Activated naive CD4-positive, alpha-beta T cell treated with anti-CD3 and anti-CD28 coated beads, Interleukin-2, amount 50 U/mL, for 24 hours (primary cell): ENCODE data around the gene PKNOX2.

Source experiments
- H3K27ac Mint-ChIP-seq: one replicate; pipeline ENCODE4 v1.8.0; 2021; ENCODE audit warnings: mild to moderate bottlenecking, mixed read lengths
- H3K27me3 Mint-ChIP-seq: one replicate; pipeline ENCODE4 v1.8.0; 2021; ENCODE audit warnings: mixed read lengths
- H3K36me3 Mint-ChIP-seq: one replicate; pipeline ENCODE4 v1.8.0; 2021; ENCODE audit warnings: mixed read lengths
- H3K4me1 Mint-ChIP-seq: one replicate; pipeline ENCODE4 v1.8.0; 2021; ENCODE audit warnings: mixed read lengths
- H3K4me3 Mint-ChIP-seq: one replicate; pipeline ENCODE4 v1.8.0; 2021; ENCODE audit warnings: mild to moderate bottlenecking, mixed read lengths
- H3K9me3 Mint-ChIP-seq: one replicate; pipeline ENCODE4 v1.8.0; 2021; ENCODE audit warnings: mixed read lengths

The PKNOX2 gene

GRCh38 chr11:125146232-125146631, 18.3 kb upstream of the PKNOX2 start:
- H3K36me3 Mint-ChIP-seq = no peaks in the 10 kb centered on the region
- H3K4me3 Mint-ChIP-seq = no peak overlapping the region
- H3K4me1 Mint-ChIP-seq = peaks cover 7% of the 10 kb centered on the region
- H3K27ac Mint-ChIP-seq = no peak overlapping the region
- H3K9me3 Mint-ChIP-seq = no peaks in the 10 kb centered on the region
- peaks cover 5% of the 10 kb centered on the region for H3K27me3 Mint-ChIP-seq

- Mint-ChIP-seq H3K27ac (no peak overlapping the region), H3K36me3 (no peaks in the 10 kb centered on the region), H3K27me3 (peaks cover 2% of the 10 kb centered on the region), H3K4me3 (no peak overlapping the region), H3K9me3 (no peaks in the 10 kb centered on the region), H3K4me1 (no peaks in the 10 kb centered on the region)
These were observed 17.3 kb upstream of the PKNOX2 start for GRCh38 chr11:125147280-125147679.

- no peaks in the 10 kb centered on the region for H3K4me1 Mint-ChIP-seq
- H3K4me3 Mint-ChIP-seq = no peak overlapping the region
- H3K27ac Mint-ChIP-seq = no peak overlapping the region
- H3K36me3 Mint-ChIP-seq = no peaks in the 10 kb centered on the region
- peaks cover 2% of the 10 kb centered on the region for H3K27me3 Mint-ChIP-seq
- H3K9me3 Mint-ChIP-seq = no peaks in the 10 kb centered on the region
These were observed 16.5 kb upstream of the PKNOX2 start for GRCh38 chr11:125148011-125148410.

- Mint-ChIP-seq H3K36me3 (no peaks in the 10 kb centered on the region), H3K27ac (no peak overlapping the region), H3K4me3 (no peak overlapping the region), H3K27me3 (peaks cover 5% of the 10 kb centered on the region), H3K9me3 (no peaks in the 10 kb centered on the region), H3K4me1 (no peaks in the 10 kb centered on the region)
These were observed 15.8 kb upstream of the PKNOX2 start for GRCh38 chr11:125148743-125149142.

- Mint-ChIP-seq H3K27ac (no peak overlapping the region), H3K4me1 (no peaks in the 10 kb centered on the region), H3K27me3 (peaks cover 12% of the 10 kb centered on the region)
These were observed 10.7 kb upstream of the PKNOX2 start for GRCh38 chr11:125153837-125154236.

GRCh38 chr11:125154378-125155099, 10.0 kb upstream of the PKNOX2 start:
- peaks cover 14% of the 10 kb centered on the region for H3K27me3 Mint-ChIP-seq
- H3K27ac Mint-ChIP-seq = no peak overlapping the region
- no peak overlapping the region for H3K4me3 Mint-ChIP-seq
- H3K4me1 Mint-ChIP-seq = no peaks in the 10 kb centered on the region
- H3K36me3 Mint-ChIP-seq = no peaks in the 10 kb centered on the region
- no peaks in the 10 kb centered on the region for H3K9me3 Mint-ChIP-seq

More at GRCh38 chr11:125153837-125154236, 10.7 kb upstream of the PKNOX2 start:
- Mint-ChIP-seq H3K4me3 (no peak overlapping the region), H3K36me3 (no peaks in the 10 kb centered on the region), H3K9me3 (no peaks in the 10 kb centered on the region)

- H3K27ac Mint-ChIP-seq = no peak overlapping the region
- no peak overlapping the region for H3K4me3 Mint-ChIP-seq
- no peaks in the 10 kb centered on the region for H3K36me3 Mint-ChIP-seq
- H3K4me1 Mint-ChIP-seq = no peaks in the 10 kb centered on the region
- H3K9me3 Mint-ChIP-seq = no peaks in the 10 kb centered on the region
- H3K27me3 Mint-ChIP-seq = peaks cover 14% of the 10 kb centered on the region
These were observed 9.5 kb upstream of the PKNOX2 start for GRCh38 chr11:125155100-125155444.

GRCh38 chr11:125155767-125156166, 8.8 kb upstream of the PKNOX2 start:
- H3K9me3 Mint-ChIP-seq = no peaks in the 10 kb centered on the region
- no peak overlapping the region for H3K27ac Mint-ChIP-seq
- peaks cover 16% of the 10 kb centered on the region for H3K27me3 Mint-ChIP-seq
- H3K4me1 Mint-ChIP-seq = no peaks in the 10 kb centered on the region
- no peak overlapping the region for H3K4me3 Mint-ChIP-seq
- no peaks in the 10 kb centered on the region for H3K36me3 Mint-ChIP-seq

GRCh38 chr11:125156346-125157117, 8.0 kb upstream of the PKNOX2 start:
- Mint-ChIP-seq H3K27me3 (peaks cover 17% of the 10 kb centered on the region), H3K4me3 (no peak overlapping the region), H3K27ac (no peak overlapping the region), H3K36me3 (no peaks in the 10 kb centered on the region), H3K9me3 (no peaks in the 10 kb centered on the region), H3K4me1 (no peaks in the 10 kb centered on the region)

GRCh38 chr11:125157118-125157733, 7.3 kb upstream of the PKNOX2 start:
- Mint-ChIP-seq H3K36me3 (no peaks in the 10 kb centered on the region), H3K4me1 (no peaks in the 10 kb centered on the region), H3K27ac (no peak overlapping the region), H3K27me3 (peaks cover 19% of the 10 kb centered on the region), H3K9me3 (no peaks in the 10 kb centered on the region), H3K4me3 (no peak overlapping the region)

- Mint-ChIP-seq H3K36me3 (no peaks in the 10 kb centered on the region), H3K4me3 (no peak overlapping the region), H3K27me3 (peaks cover 19% of the 10 kb centered on the region), H3K4me1 (no peaks in the 10 kb centered on the region), H3K9me3 (no peaks in the 10 kb centered on the region), H3K27ac (no peak overlapping the region)
These were observed 6.4 kb upstream of the PKNOX2 start for GRCh38 chr11:125157953-125158680.

- H3K36me3 Mint-ChIP-seq = peaks cover 2% of the 10 kb centered on the region
- H3K27me3 Mint-ChIP-seq = peaks cover 25% of the 10 kb centered on the region
- no peak overlapping the region for H3K27ac Mint-ChIP-seq
These were observed 1.8 kb upstream of the PKNOX2 start for GRCh38 chr11:125162743-125163142.

GRCh38 chr11:125163431-125164063, 1.0 kb upstream of the PKNOX2 start:
- Mint-ChIP-seq H3K27me3 (peaks cover 33% of the 10 kb centered on the region), H3K4me1 (peaks cover 15% of the 10 kb centered on the region), H3K27ac (no peak overlapping the region), H3K9me3 (no peaks in the 10 kb centered on the region), H3K36me3 (peaks cover 2% of the 10 kb centered on the region), H3K4me3 (peak overlapping the region; percentile 59)

More at GRCh38 chr11:125162743-125163142, 1.8 kb upstream of the PKNOX2 start:
- H3K4me1 Mint-ChIP-seq = peaks cover 15% of the 10 kb centered on the region
- no peaks in the 10 kb centered on the region for H3K9me3 Mint-ChIP-seq
- no peak overlapping the region for H3K4me3 Mint-ChIP-seq

GRCh38 chr11:125164091-125164421, 495 bp upstream of the PKNOX2 start:
- peaks cover 15% of the 10 kb centered on the region for H3K4me1 Mint-ChIP-seq
- peak overlapping the region; percentile 59 for H3K4me3 Mint-ChIP-seq
- peaks cover 36% of the 10 kb centered on the region for H3K27me3 Mint-ChIP-seq
- peaks cover 2% of the 10 kb centered on the region for H3K36me3 Mint-ChIP-seq
- H3K9me3 Mint-ChIP-seq = no peaks in the 10 kb centered on the region
- no peak overlapping the region for H3K27ac Mint-ChIP-seq

- H3K4me1 Mint-ChIP-seq = peaks cover 15% of the 10 kb centered on the region
- peak overlapping the region; percentile 12 for H3K27ac Mint-ChIP-seq
- peak overlapping the region; percentile 90 for H3K4me3 Mint-ChIP-seq
- peaks cover 2% of the 10 kb centered on the region for H3K36me3 Mint-ChIP-seq
- H3K27me3 Mint-ChIP-seq = peaks cover 40% of the 10 kb centered on the region
- no peaks in the 10 kb centered on the region for H3K9me3 Mint-ChIP-seq
These were observed 726 bp downstream of the PKNOX2 start for GRCh38 chr11:125165111-125165842.
